Liver (tissue), 9 donors: ENCODE results near the gene SPOCK2. TPM values are rescaled to one million over a fixed set of nuclear protein-coding genes. Genes with fewer than 3 reads are reported as not detected.

Experiments used
- DNase-seq: peaks from one replicate; pipeline ENCODE4 v3.0.0-alpha.2; 2017; ENCODE audit warnings: low spot score
- H3K27ac ChIP-seq, 2 donors: one replicate each; pipeline ENCODE4 v1.7.0; 2013; ENCODE audit warnings: inconsistent platforms in 2 of 2, low read length in 2 of 2, control low read depth in 1 of 2, low read depth in 1 of 2, mild to moderate bottlenecking in 1 of 2
- H3K27me3 ChIP-seq, 4 donors: one replicate each; pipeline versions ENCODE4 v1.6.1 to v1.7.0; 2013; ENCODE audit warnings: low read length in 3 of 4, inconsistent platforms in 1 of 4, mild to moderate bottlenecking in 1 of 4, moderate library complexity in 1 of 4; ENCODE audit not compliant: control insufficient read depth in 4 of 4, insufficient read depth in 4 of 4
- H3K36me3 ChIP-seq, 4 donors: one replicate each; pipeline versions ENCODE4 v1.6.1 to v1.7.0; 2013; ENCODE audit warnings: low read length in 3 of 4, mild to moderate bottlenecking in 3 of 4, low read depth in 1 of 4, moderate library complexity in 1 of 4; ENCODE audit not compliant: control insufficient read depth in 4 of 4, insufficient read depth in 3 of 4
- H3K4me1 ChIP-seq, 4 donors: one replicate each; pipeline versions ENCODE4 v1.6.1 to v1.7.0; 2013; ENCODE audit warnings: low read length in 3 of 4, mild to moderate bottlenecking in 3 of 4, moderate library complexity in 1 of 4; ENCODE audit not compliant: control insufficient read depth in 4 of 4, insufficient read depth in 4 of 4
- H3K4me3 ChIP-seq, 3 donors: one replicate each; pipeline versions ENCODE4 v1.6.1 to v1.7.0; 2013; ENCODE audit warnings: low read length in 3 of 3, control low read depth in 1 of 3, low read depth in 1 of 3, mild to moderate bottlenecking in 1 of 3
- H3K9ac ChIP-seq, 2 donors: one replicate each; pipeline ENCODE4 v1.7.0; 2013; ENCODE audit warnings: low read length in 2 of 2, mild to moderate bottlenecking in 2 of 2, moderate library complexity in 2 of 2, control low read depth in 1 of 2, low read depth in 1 of 2
- H3K9me3 ChIP-seq, 4 donors: one replicate each; pipeline versions ENCODE4 v1.6.1 to v1.7.0; 2013; ENCODE audit warnings: low read length in 3 of 4; ENCODE audit not compliant: control insufficient read depth in 4 of 4
- EGR1 ChIP-seq, 2 donors: IDR thresholded peaks; 2 replicates each; pipeline ENCODE4 v1.6.1; 2016 to 2018; ENCODE audit warnings: antibody characterized with exemption in 2 of 2, low read depth in 2 of 2
- HNF4A ChIP-seq, 2 donors: conservative IDR thresholded peaks; 2 replicates each; pipeline ENCODE4 v1.6.1; 2016; ENCODE audit warnings: antibody characterized with exemption in 2 of 2, mild to moderate bottlenecking in 2 of 2
- JUND ChIP-seq, 2 donors: IDR thresholded peaks; 2 replicates each; pipeline ENCODE4 v1.6.1; 2016; ENCODE audit warnings: antibody characterized with exemption in 2 of 2
- NR2F2 ChIP-seq: IDR thresholded peaks from 2 replicates; pipeline ENCODE4 v1.6.1; 2016; ENCODE audit warnings: antibody characterized with exemption
- RAD21 ChIP-seq, 2 donors: IDR thresholded peaks; 2 replicates each; pipeline ENCODE4 v1.6.1; 2016; ENCODE audit warnings: antibody characterized with exemption in 2 of 2, mild to moderate bottlenecking in 2 of 2
- RXRA ChIP-seq, 2 donors: IDR thresholded peaks; 2 replicates each; pipeline ENCODE4 v1.6.1; 2017 to 2018; ENCODE audit warnings: antibody characterized with exemption in 2 of 2, mild to moderate bottlenecking in 1 of 2
- SP1 ChIP-seq: IDR thresholded peaks from 2 replicates; pipeline ENCODE4 v1.6.1; 2018; ENCODE audit warnings: antibody characterized with exemption, mild to moderate bottlenecking
- WGBS: extraction: QIAGEN DNeasy Blood & Tissue Kit; methylation state at CpG from one replicate; pipeline ENCODE4 v1.1.7; 2013; 5-methylcytosine and 5-hydroxymethylcytosine counted together
- polyA plus RNA-seq, 2 donors: library from polyadenylated mRNA; stranded (reverse) in 1 of 2; unstranded in 1 of 2; fragments of 200-250 nt in 1 of 2; fragments of >200 nt in 1 of 2; fragmentation: Nextera tagmentation in 1 of 2; extraction: Ambion mirVana in 1 of 2; gene quantifications; one replicate each; pipeline versions ENCODE4 v1.2.1 to v1.2.3, GENCODE V29; 2013 to 2015
- total RNA-seq, 2 donors: library from RNA; depleted of rRNA; stranded (reverse); fragments of >200 nt; gene quantifications; one replicate each; pipeline ENCODE4 v1.2.3, GENCODE V29; 2014
- TF ChIP-seq, protein P1 (sequence below): IDR thresholded peaks from 2 replicates; pipeline ENCODE4 v1.6.1; 2016; ENCODE audit warnings: antibody characterized with exemption
- TF ChIP-seq, protein P2 (sequence below): IDR thresholded peaks from 2 replicates; pipeline ENCODE4 v1.6.1; 2016; ENCODE audit warnings: antibody characterized with exemption
- TF ChIP-seq, protein P3 (sequence below): IDR thresholded peaks from 2 replicates; pipeline ENCODE4 v1.6.1; 2016; ENCODE audit warnings: antibody characterized with exemption, mild to moderate bottlenecking
- donor health status: healthy.
- donor health status: healthy.
- donor health status: healthy.
- donor health status: healthy.
- donor health status: healthy.

SPOCK2 gene
- total and polyA plus RNA-seq, 4 donors, result 0.36 to 1.7 (median 0.64) TPM

DNA sequence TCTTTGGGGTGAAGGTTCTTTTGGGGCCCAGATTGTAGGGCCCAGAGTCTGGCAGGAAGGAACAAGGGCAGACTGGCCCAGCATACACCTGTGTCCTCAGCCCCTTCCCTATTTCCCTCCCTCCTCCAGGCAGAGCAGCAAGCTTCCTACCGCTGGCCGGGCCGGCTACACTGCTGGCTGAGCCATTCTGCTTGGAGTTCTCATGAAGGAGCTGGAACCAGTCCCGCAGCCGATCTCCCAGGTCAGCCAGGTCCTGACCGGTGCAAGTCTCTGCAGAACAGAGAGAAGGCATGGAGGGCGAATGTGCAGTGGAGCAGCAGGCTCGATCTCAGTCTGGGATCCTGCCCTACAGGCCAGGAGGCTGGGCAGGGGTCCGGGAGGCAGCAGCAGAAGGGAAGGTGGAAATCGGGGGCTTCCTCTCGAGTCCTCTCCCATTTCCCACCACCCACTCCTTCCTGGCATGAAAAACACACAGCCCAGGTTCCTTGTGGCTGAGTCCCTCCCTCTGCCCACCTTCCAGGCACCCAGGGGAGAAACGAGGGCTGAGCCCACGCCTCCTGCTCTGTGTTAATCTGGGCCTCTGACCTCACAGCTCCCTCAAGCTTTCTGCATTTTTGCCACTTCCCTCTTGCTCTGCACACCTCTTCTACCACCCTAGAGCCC, 20.8 kb downstream of the SPOCK2 start:
- DNase-seq, result no peak
- Histone ChIP-seq H3K27ac (no peak overlapping the region), H3K9me3 (no peaks in the 10 kb centered on the region), H3K4me1 (peaks cover 0 to 10% (median 1%) of the 10 kb centered on the region in 4 donors), H3K36me3 (no peaks in the 10 kb centered on the region), H3K27me3 (no peaks in the 10 kb centered on the region), H3K9ac (no peak overlapping the region), H3K4me3 (no peak overlapping the region)
- WGBS, result 92% methylated on average over 13 of the region's 13 CpGs
- TF ChIP-seq, protein P1, sequence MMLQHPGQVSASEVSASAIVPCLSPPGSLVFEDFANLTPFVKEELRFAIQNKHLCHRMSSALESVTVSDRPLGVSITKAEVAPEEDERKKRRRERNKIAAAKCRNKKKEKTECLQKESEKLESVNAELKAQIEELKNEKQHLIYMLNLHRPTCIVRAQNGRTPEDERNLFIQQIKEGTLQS, result no peak
- TF ChIP-seq JUND (IDR thresholded peaks at IDR 0.05) (no peak), EGR1 (IDR thresholded peaks at IDR 0.05; ENCODE audit: low read depth in 2 of 2) (no peak), HNF4A (conservative IDR thresholded peaks at IDR 0.05) (no peak), RAD21 (IDR thresholded peaks at IDR 0.05) (no peak), RXRA (IDR thresholded peaks at IDR 0.05) (no peak)
- TF ChIP-seq, protein P2, sequence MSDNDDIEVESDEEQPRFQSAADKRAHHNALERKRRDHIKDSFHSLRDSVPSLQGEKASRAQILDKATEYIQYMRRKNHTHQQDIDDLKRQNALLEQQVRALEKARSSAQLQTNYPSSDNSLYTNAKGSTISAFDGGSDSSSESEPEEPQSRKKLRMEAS, result no peak

DNA sequence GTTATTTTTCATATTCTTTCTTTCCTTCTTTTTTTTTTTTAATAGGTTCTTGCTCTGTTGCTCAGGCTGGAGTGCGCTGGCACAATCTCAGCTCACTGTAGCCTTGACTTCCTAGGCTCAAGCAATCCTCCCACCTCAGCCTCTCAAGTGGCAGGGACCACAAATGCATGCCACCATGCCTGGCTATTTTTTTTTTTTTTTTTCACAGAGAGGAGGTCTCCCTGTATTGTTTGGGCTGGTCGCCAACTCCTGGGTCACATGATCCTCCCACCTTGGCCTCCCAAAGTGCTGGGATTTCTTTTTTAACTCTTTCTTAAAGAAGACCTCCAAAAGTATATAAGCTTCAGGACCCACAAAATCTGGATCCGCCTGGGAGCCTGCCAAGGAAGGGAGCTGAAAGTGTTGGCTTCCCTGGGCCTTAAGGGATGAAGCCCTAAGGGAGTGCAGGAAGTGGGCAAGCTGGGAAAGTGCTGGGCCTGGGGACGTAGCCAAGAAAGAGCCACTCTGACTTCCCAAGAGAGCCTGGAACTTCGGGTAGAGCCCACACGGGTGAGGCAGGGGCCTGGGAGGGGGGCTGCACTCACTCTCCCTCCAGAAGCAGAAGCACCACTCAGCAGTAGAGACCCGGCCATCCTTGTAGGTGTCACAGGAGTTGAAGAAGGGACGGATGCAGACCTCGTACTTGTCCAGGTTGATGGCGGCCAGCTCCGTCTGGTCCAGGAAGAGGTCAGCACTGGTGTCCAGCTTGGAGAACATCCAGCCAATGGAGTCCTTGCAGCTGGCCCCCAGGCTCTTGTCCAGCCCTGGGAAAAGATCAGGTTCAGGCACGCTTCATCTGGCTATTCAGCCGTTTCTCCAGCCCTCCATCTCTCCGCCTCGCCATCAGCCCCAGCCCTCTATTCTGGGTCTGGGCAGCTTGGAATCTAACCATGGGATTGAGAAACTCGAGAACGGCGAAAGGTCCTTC, 21.8 kb downstream of the SPOCK2 start:
- no peaks in the 10 kb centered on the region for H3K36me3 ChIP-seq
- no peak overlapping the region for H3K4me3 ChIP-seq
- H3K9ac ChIP-seq, result no peak overlapping the region
- TF ChIP-seq EGR1 (IDR thresholded peaks at IDR 0.05; ENCODE audit: low read depth in 2 of 2) (no peak), NR2F2 (peak; percentile 32)
- DNase-seq, result no peak
- peaks cover 0 to 10% (median 1%) of the 10 kb centered on the region in 4 donors for H3K4me1 ChIP-seq
- no peaks in the 10 kb centered on the region for H3K27me3 ChIP-seq
- WGBS, result 87% methylated on average over 18 of the region's 18 CpGs
- no peak overlapping the region for H3K27ac ChIP-seq
- H3K9me3 ChIP-seq, result no peaks in the 10 kb centered on the region

DNA sequence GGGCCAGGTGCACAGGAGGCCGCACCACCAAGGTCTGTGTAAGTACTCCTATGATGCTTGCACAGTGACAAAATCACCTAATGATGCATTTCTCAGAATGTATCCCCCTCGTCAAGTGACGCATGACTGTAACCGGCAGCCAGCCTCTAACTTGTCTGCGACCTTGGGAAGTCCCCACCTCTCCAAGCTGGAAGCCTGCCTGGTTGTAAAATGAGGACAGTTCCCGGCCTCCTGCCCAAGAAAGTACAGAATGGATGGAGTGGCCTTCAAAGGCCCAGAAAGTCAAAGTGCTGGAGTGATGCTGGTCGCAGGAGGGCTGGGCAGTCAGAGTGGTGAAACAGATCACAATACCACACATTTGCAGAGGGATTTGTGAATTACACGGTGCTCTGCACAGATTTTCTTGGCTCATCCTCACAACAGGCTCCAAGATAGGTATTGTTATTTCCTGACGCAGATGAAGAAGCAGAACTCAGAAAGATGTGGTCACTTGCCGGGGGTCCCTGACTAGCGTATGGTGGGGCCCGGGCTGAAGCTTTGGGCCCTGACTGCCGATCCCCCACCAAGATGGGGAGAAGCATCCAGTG, 22.8 kb downstream of the SPOCK2 start:
- no peak for DNase-seq
- no peak for TF ChIP-seq SP1
- TF ChIP-seq JUND (IDR thresholded peaks at IDR 0.05), result no peak
- TF ChIP-seq, protein P3, sequence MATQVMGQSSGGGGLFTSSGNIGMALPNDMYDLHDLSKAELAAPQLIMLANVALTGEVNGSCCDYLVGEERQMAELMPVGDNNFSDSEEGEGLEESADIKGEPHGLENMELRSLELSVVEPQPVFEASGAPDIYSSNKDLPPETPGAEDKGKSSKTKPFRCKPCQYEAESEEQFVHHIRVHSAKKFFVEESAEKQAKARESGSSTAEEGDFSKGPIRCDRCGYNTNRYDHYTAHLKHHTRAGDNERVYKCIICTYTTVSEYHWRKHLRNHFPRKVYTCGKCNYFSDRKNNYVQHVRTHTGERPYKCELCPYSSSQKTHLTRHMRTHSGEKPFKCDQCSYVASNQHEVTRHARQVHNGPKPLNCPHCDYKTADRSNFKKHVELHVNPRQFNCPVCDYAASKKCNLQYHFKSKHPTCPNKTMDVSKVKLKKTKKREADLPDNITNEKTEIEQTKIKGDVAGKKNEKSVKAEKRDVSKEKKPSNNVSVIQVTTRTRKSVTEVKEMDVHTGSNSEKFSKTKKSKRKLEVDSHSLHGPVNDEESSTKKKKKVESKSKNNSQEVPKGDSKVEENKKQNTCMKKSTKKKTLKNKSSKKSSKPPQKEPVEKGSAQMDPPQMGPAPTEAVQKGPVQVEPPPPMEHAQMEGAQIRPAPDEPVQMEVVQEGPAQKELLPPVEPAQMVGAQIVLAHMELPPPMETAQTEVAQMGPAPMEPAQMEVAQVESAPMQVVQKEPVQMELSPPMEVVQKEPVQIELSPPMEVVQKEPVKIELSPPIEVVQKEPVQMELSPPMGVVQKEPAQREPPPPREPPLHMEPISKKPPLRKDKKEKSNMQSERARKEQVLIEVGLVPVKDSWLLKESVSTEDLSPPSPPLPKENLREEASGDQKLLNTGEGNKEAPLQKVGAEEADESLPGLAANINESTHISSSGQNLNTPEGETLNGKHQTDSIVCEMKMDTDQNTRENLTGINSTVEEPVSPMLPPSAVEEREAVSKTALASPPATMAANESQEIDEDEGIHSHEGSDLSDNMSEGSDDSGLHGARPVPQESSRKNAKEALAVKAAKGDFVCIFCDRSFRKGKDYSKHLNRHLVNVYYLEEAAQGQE, result no peak
- H3K27me3 ChIP-seq, result no peaks in the 10 kb centered on the region
- no peak overlapping the region for H3K9ac ChIP-seq
- no peak overlapping the region for H3K4me3 ChIP-seq
- H3K27ac ChIP-seq, result no peak overlapping the region
- H3K9me3 ChIP-seq, result no peaks in the 10 kb centered on the region
- H3K4me1 ChIP-seq, result peaks cover 0 to 10% (median 1%) of the 10 kb centered on the region in 4 donors
- 87% methylated on average over 13 of the region's 13 CpGs for WGBS
- no peaks in the 10 kb centered on the region for H3K36me3 ChIP-seq
